Ishikawa (cell line): Measurements from ENCODE around the gene METTL1.

Source experiments
- CEBPB ChIP-seq: IDR thresholded peaks from 2 replicates; pipeline ENCODE4 v1.6.1; 2012
- CREB1 ChIP-seq: IDR thresholded peaks from 2 replicates; pipeline ENCODE4 v1.6.1; 2012; ENCODE audit warnings: low read depth
- FOXM1 ChIP-seq: IDR thresholded peaks from 2 replicates; pipeline ENCODE4 v1.6.1; 2012; ENCODE audit warnings: low read depth, borderline replicate concordance
- NFIC ChIP-seq: IDR thresholded peaks from 2 replicates; pipeline ENCODE4 v1.6.1; 2012
- RAD21 ChIP-seq: IDR thresholded peaks from 2 replicates; pipeline ENCODE4 v1.6.1; 2012; ENCODE audit warnings: low read depth
- TAF1 ChIP-seq: IDR thresholded peaks from 2 replicates; pipeline ENCODE4 v1.6.1; 2012; ENCODE audit warnings: low read depth, mild to moderate bottlenecking
- TCF12 ChIP-seq: IDR thresholded peaks from 2 replicates; pipeline ENCODE4 v1.6.1; 2012; ENCODE audit warnings: low read depth
- TEAD4 ChIP-seq: IDR thresholded peaks from 2 replicates; pipeline ENCODE4 v1.6.1; 2012
- YY1 ChIP-seq: IDR thresholded peaks from 2 replicates; pipeline ENCODE4 v1.6.1; 2012; ENCODE audit warnings: low read depth
- TF ChIP-seq, protein P1 (sequence below): IDR thresholded peaks from 2 replicates; pipeline ENCODE4 v1.6.1; 2012
- TF ChIP-seq, protein P2 (sequence below): IDR thresholded peaks from 2 replicates; pipeline ENCODE4 v1.6.1; 2012
- TF ChIP-seq, protein P3 (sequence below): IDR thresholded peaks from 2 replicates; pipeline ENCODE4 v1.6.1; 2012; ENCODE audit warnings: low read depth, mild to moderate bottlenecking

DNA sequence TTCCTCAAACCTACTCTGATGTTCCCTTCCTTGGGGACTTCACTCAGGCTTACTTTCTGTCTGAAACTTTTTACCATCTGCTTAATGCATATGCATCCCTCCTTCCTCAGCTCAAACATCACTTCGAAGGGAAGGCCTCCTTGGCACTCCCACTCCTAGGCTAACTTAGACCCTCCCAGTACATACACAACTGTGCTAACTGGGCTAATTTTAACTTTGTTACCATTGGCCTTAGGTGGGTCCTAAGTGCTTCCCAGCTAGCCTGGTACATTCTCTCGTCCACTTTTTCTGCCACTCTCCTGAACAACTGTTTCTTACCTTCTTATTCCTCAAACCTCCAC lies 4.3 kb upstream of the METTL1 start:
- no peak for TF ChIP-seq FOXM1
- no peak for TF ChIP-seq RAD21
- TF ChIP-seq, protein P1, sequence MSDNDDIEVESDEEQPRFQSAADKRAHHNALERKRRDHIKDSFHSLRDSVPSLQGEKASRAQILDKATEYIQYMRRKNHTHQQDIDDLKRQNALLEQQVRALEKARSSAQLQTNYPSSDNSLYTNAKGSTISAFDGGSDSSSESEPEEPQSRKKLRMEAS: no peak
- TF ChIP-seq NFIC: no peak
- TF ChIP-seq, protein P2, sequence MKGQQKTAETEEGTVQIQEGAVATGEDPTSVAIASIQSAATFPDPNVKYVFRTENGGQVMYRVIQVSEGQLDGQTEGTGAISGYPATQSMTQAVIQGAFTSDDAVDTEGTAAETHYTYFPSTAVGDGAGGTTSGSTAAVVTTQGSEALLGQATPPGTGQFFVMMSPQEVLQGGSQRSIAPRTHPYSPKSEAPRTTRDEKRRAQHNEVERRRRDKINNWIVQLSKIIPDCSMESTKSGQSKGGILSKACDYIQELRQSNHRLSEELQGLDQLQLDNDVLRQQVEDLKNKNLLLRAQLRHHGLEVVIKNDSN: no peak
- TF ChIP-seq YY1: no peak
- TF ChIP-seq TCF12: no peak
- no peak for TF ChIP-seq TEAD4
- no peak for TF ChIP-seq TAF1
- TF ChIP-seq, protein P3, sequence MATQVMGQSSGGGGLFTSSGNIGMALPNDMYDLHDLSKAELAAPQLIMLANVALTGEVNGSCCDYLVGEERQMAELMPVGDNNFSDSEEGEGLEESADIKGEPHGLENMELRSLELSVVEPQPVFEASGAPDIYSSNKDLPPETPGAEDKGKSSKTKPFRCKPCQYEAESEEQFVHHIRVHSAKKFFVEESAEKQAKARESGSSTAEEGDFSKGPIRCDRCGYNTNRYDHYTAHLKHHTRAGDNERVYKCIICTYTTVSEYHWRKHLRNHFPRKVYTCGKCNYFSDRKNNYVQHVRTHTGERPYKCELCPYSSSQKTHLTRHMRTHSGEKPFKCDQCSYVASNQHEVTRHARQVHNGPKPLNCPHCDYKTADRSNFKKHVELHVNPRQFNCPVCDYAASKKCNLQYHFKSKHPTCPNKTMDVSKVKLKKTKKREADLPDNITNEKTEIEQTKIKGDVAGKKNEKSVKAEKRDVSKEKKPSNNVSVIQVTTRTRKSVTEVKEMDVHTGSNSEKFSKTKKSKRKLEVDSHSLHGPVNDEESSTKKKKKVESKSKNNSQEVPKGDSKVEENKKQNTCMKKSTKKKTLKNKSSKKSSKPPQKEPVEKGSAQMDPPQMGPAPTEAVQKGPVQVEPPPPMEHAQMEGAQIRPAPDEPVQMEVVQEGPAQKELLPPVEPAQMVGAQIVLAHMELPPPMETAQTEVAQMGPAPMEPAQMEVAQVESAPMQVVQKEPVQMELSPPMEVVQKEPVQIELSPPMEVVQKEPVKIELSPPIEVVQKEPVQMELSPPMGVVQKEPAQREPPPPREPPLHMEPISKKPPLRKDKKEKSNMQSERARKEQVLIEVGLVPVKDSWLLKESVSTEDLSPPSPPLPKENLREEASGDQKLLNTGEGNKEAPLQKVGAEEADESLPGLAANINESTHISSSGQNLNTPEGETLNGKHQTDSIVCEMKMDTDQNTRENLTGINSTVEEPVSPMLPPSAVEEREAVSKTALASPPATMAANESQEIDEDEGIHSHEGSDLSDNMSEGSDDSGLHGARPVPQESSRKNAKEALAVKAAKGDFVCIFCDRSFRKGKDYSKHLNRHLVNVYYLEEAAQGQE: no peak
- TF ChIP-seq CREB1: no peak
- no peak for TF ChIP-seq CEBPB
